ES-I3 (cell line): ENCODE measurements around the gene ATF5.

Experiments
- H3K36me3 ChIP-seq: 2 replicates; pipeline ENCODE4 v1.6.1; 2013; ENCODE audit warnings: mild to moderate bottlenecking, low read length, control low read depth, moderate library complexity; ENCODE audit not compliant: insufficient read depth
- H3K4me1 ChIP-seq: 2 replicates; pipeline ENCODE4 v1.6.1; 2013; ENCODE audit warnings: mild to moderate bottlenecking, control low read depth, low read length; ENCODE audit not compliant: insufficient read depth
- H3K9ac ChIP-seq: 2 replicates; pipeline ENCODE4 v1.6.1; 2013; ENCODE audit warnings: low read depth, mild to moderate bottlenecking, low read length, moderate library complexity
- H3K9me3 ChIP-seq: 2 replicates; pipeline ENCODE4 v1.6.1; 2013; ENCODE audit warnings: mild to moderate bottlenecking, low read length, moderate library complexity; ENCODE audit not compliant: control insufficient read depth, insufficient read depth

The ATF5 gene

DNA sequence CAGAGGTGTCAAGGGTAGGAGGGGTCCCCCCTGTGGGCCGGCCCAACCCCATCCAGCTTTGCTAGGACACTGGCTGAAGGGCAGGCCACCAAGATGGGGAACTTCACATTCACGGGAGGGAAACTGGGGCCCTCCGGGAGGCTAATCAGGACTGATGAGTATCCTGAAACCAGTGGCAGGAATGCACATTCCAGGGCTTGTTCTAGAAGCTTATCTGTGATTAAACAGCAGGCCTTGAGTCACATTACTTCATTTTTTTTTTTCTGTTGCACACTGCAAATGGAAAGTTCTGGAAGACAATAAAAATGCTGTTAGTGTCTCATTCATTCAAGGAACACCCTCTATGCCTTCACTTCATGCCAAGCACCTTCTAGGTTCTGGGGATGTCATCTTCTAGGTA is 47.5 kb downstream of the ATF5 start:
- H3K9me3 ChIP-seq, result no peaks in the 10 kb centered on the region
- H3K36me3 ChIP-seq, result no peaks in the 10 kb centered on the region; the same call in 1 of the 2 replicates
- no peak overlapping the region for H3K9ac ChIP-seq
- H3K4me1 ChIP-seq, result no peaks in the 10 kb centered on the region

DNA sequence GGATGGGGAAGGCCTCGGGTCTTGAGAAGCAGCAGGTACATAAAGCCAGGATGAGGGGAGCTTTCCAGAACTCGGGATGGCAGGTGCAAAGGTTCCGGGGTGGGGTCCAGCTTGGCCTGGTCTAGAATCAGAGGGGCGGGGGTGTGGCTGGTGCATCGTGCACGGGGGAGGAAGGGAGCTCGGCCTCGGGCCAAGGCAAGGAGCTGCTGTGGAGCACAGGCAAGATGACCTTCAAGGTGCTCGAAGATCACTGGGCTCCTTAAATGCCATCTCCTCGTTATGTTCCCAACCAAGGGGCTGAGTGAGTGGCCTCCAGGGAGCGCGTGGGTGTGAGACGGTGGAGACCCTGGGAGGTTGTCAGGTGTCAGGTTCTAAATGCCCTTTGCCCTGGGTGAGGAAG is 48.1 kb downstream of the ATF5 start:
- Histone ChIP-seq H3K4me1 (no peaks in the 10 kb centered on the region), H3K36me3 (no peaks in the 10 kb centered on the region; the same call in 1 of the 2 replicates), H3K9me3 (no peaks in the 10 kb centered on the region), H3K9ac (no peak overlapping the region)

DNA sequence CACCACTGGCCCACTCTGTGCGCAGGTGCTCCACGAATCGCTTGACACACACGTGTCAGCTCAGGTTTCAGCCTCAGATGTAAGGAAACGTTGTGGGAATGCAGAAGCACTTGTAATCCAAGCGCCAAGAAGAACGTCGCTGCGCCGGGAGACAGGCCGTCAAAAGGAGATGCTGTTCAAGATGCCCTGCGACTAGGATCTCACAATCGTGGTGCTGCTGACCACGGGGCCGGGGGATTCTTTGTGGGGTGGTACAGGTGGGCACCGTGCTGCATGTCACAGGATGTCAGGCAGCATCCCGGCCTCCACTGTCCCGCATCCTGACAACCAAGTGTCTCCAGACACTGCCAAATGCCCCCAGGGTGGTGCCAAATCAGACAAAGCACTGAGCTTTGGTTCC is 48.9 kb downstream of the ATF5 start:
- Histone ChIP-seq H3K9ac (no peak overlapping the region), H3K36me3 (no peaks in the 10 kb centered on the region; the same call in 1 of the 2 replicates), H3K4me1 (no peaks in the 10 kb centered on the region), H3K9me3 (no peaks in the 10 kb centered on the region)

DNA sequence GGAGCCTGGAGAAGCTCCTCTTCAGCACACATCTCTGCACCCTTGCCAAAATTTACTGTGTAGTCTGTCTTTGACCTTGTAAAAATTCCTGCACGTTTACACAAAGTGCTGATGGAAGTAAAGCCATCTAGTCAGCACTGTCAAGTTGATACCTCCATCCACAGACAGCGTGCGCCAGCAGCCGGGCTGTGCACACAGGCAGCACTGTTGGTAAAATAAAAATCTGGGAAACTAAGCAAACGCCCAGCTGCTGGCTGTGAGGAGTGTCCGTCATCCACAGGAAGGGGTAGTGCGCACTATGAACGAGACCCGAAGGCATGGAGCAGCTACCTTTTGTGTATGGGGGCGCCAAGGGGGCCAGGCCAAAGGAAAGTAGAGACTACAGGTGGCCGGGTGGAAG is 49.3 kb downstream of the ATF5 start:
- Histone ChIP-seq H3K9ac (no peak overlapping the region), H3K9me3 (no peaks in the 10 kb centered on the region), H3K4me1 (no peaks in the 10 kb centered on the region), H3K36me3 (no peaks in the 10 kb centered on the region; the same call in 1 of the 2 replicates)

DNA sequence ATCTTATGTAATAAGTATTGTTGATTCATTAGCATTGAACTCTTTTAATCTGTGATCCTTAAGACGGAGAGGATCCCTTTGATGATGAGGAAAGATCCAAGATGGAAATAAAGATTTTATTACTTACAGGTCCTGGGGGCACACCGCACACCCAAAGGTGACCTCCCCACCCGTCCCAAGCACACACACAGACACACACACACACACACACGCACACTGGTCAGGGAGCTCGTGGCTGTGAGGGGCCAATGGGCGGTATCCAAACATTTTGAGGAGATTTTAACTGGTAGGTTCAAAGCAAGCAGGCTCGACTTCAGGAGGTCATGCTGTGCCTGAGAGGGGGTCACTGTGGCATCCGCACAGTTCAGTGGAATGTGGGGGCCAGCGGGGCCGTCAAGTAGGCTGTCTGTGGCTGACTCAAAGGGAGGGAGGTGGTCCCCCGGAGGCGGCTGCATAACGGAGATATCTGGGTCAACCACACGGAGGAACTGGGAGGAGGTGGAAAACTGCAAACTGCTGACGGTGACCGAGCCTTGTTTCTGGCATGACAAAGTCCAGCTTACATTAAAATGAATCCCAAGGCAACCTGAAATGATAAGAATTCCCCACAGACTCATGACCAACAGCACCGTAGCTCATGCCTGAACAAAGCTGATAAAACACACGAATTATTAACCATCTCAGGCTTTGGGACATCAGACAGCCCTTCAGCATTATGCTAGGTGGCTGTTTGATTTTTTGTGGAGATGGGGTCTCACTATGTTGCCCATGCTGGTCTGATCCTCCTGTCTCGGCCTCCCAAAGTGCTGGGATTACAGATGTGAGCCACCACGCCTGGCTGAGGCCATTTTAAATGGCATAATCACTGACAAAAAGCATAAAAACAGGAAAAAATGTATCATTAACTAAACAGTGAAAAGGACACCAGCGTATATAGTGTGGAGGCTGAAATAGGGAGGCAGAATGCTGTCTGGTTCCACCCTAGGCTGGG is 52.9 kb downstream of the ATF5 start:
- H3K36me3 ChIP-seq, result no peaks in the 10 kb centered on the region; the same call in 1 of the 2 replicates
- H3K9ac ChIP-seq, result no peak overlapping the region
- no peaks in the 10 kb centered on the region for H3K4me1 ChIP-seq
- H3K9me3 ChIP-seq, result no peaks in the 10 kb centered on the region
